Gastroesophageal sphincter (tissue), 4 donors: Measurements from ENCODE around the gene MYL2. TPM values are rescaled to one million over a fixed set of nuclear protein-coding genes. Genes with fewer than 3 reads are reported as not detected.

Experiments used
- ATAC-seq: fragments of 150-250 bp; one replicate; pipeline ENCODE4 v1.9.1; 2016; ENCODE audit warnings: mild to moderate bottlenecking, moderate library complexity
- H3K27ac ChIP-seq, 4 donors: fragments of 200-600 bp; sonication (generic) in 3 of 4; 1 replicate in 3 of 4; 2 replicates in 1 of 4; pipeline ENCODE4 v1.5.1; 2016 to 2019
- H3K27me3 ChIP-seq: fragments of 200-600 bp; sonication (generic); one replicate; pipeline ENCODE4 v1.5.1; 2019
- H3K36me3 ChIP-seq, 2 donors: fragments of 200-600 bp; sonication (generic); one replicate each; pipeline ENCODE4 v1.5.1; 2019; ENCODE audit warnings: control low read depth in 1 of 2
- H3K4me1 ChIP-seq, 3 donors: fragments of 200-600 bp; sonication (generic); 1 replicate in 2 of 3; 2 replicates in 1 of 3; pipeline ENCODE4 v1.5.1; 2016 to 2019; ENCODE audit warnings: control low read depth in 2 of 3
- H3K4me3 ChIP-seq, 2 donors: fragments of 200-600 bp; sonication (generic); one replicate each; pipeline ENCODE4 v1.5.1; 2019; ENCODE audit warnings: mild to moderate bottlenecking in 1 of 2, moderate library complexity in 1 of 2
- H3K9me3 ChIP-seq, 3 donors: fragments of 200-600 bp; sonication (generic); one replicate each; pipeline ENCODE4 v1.5.1; 2017 to 2019; ENCODE audit warnings: control low read depth in 2 of 3
- EP300 ChIP-seq: sonication (generic); formaldehyde crosslinking; IDR thresholded peaks from one replicate; pipeline ENCODE4 v1.6.1; 2017; ENCODE audit warnings: antibody characterized with exemption, mild to moderate bottlenecking
- POLR2A ChIP-seq, 2 donors: fragments of 450-650 bp; IDR thresholded peaks; one replicate each; pipeline ENCODE4 v1.6.1; 2017; ENCODE audit warnings: antibody characterized with exemption in 2 of 2, mild to moderate bottlenecking in 2 of 2, moderate library complexity in 1 of 2
- POLR2AphosphoS5 ChIP-seq: sonication (generic); formaldehyde crosslinking; IDR thresholded peaks from one replicate; pipeline ENCODE4 v1.6.1; 2017; ENCODE audit warnings: antibody characterized with exemption
- WGBS, 2 donors: methylation state at CpG; one replicate each; pipeline ENCODE4 v1.1.5; 2018; ENCODE audit warnings: low coverage in 1 of 2; 5-methylcytosine and 5-hydroxymethylcytosine counted together
- total RNA-seq, 4 donors: library from RNA; depleted of rRNA; stranded (reverse); fragments of >200 nt; gene quantifications; one replicate each; pipeline ENCODE4 v1.1.0, GENCODE V29; 2016
- TF ChIP-seq, protein P1 (sequence below), 4 experiments: fragments of 200-600 bp in 2 of 4; fragments of 450-650 bp in 2 of 4; sonication (generic) in 1 of 4; IDR thresholded peaks; one replicate each; pipeline ENCODE4 v1.5.1; 2017 to 2019; ENCODE audit warnings: antibody characterized with exemption in 4 of 4, mild to moderate bottlenecking in 2 of 4, moderate library complexity in 2 of 4

The MYL2 gene
- total RNA-seq, 4 donors from 2014 or later = not detected

DNA sequence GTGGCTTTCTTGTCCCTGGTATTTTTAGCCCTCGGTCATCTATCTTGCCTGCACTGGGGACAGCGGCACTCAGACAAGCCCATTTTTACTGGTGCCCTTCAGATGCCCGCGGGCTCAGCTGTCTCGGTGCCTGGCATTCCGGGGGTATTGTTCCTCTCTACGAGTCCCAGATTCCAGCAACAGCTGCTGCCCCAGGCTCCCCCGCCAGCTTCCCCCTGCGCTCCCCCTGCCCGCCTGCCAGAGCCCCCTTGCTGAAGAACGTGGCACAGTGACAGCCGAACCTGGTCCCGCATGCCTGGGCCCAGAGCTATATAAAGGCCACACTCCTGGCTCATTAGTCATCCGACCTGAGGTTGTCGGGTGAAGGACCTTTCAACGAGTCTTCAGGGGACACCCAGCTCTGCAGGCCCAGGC is 10.9 kb upstream of the MYL2 start:
- no peak for TF ChIP-seq POLR2AphosphoS5
- no peak for TF ChIP-seq EP300
- no peak for TF ChIP-seq POLR2A (IDR thresholded peaks at IDR 0.05)
- TF ChIP-seq, protein P1, sequence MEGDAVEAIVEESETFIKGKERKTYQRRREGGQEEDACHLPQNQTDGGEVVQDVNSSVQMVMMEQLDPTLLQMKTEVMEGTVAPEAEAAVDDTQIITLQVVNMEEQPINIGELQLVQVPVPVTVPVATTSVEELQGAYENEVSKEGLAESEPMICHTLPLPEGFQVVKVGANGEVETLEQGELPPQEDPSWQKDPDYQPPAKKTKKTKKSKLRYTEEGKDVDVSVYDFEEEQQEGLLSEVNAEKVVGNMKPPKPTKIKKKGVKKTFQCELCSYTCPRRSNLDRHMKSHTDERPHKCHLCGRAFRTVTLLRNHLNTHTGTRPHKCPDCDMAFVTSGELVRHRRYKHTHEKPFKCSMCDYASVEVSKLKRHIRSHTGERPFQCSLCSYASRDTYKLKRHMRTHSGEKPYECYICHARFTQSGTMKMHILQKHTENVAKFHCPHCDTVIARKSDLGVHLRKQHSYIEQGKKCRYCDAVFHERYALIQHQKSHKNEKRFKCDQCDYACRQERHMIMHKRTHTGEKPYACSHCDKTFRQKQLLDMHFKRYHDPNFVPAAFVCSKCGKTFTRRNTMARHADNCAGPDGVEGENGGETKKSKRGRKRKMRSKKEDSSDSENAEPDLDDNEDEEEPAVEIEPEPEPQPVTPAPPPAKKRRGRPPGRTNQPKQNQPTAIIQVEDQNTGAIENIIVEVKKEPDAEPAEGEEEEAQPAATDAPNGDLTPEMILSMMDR (IDR thresholded peaks at IDR 0.05) = no peak
- H3K36me3 ChIP-seq = no peaks in the 10 kb centered on the region
- WGBS, 2 donors = 70% methylated on average over 9 of the region's 16 CpGs; no CpG with 5 or more reads in 1 of the 2 donors
- H3K27me3 ChIP-seq = peaks cover 52% of the 10 kb centered on the region
- H3K27ac ChIP-seq = no peak overlapping the region
- H3K4me3 ChIP-seq = no peak overlapping the region
- H3K4me1 ChIP-seq = no peaks in the 10 kb centered on the region
- ATAC-seq = no peak
- H3K9me3 ChIP-seq = no peaks in the 10 kb centered on the region

DNA sequence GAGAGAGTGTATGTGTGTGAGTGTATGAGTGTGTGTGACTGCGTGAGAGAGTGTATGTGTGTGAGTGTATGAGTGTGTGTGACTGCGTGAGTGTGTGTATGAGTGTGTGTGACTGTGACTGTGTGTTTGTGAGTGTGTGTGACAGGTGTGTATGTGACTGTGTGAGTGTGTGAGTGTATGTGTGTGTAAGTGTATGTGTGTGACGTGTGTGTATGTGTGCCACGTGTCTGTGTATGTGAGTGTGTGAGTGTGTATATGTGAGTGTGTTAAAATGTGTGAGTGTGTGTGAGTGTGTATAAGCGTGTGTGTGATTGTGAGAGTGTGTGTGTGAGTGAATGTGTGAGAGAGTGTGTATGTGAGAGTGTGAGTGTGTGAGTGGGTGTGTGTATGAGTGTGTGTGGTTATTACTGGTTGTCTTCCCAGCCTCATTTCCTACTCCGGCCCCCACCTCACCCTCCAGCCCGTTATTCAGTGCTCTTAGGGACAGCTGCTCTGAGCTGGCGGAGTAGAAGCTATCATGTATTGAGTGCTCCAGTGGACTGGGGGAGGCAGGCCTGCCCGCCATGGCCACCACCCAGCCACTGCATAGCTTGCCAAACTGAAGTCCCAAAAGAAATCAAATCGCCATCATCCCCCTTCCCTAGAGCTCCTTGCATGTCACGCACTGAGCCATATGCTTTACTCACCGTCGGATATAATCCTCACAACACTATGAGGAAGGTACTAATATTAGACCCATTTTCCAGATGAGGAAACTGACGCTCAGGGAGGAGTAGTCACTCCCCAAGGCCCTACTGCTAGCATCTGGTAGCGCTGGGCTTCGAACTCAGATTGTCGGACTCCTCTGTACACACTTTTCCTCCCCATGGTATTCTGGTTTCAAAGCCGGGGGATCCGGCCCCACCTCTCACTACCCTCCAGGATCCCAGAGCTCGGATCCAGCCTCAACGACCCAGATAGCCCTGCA is 10.3 kb upstream of the MYL2 start:
- WGBS, 2 donors = 81 to 91% methylated on average over 9 to 15 of the region's 21 CpGs
- TF ChIP-seq POLR2AphosphoS5 (no peak), EP300 (no peak)
- TF ChIP-seq, protein P1 (IDR thresholded peaks at IDR 0.05) = no peak
- no peak overlapping the region for H3K4me3 ChIP-seq
- H3K9me3 ChIP-seq = no peaks in the 10 kb centered on the region
- no peak for ATAC-seq
- no peaks in the 10 kb centered on the region for H3K36me3 ChIP-seq
- H3K4me1 ChIP-seq = no peaks in the 10 kb centered on the region
- no peak overlapping the region for H3K27ac ChIP-seq
- peaks cover 50% of the 10 kb centered on the region for H3K27me3 ChIP-seq

DNA sequence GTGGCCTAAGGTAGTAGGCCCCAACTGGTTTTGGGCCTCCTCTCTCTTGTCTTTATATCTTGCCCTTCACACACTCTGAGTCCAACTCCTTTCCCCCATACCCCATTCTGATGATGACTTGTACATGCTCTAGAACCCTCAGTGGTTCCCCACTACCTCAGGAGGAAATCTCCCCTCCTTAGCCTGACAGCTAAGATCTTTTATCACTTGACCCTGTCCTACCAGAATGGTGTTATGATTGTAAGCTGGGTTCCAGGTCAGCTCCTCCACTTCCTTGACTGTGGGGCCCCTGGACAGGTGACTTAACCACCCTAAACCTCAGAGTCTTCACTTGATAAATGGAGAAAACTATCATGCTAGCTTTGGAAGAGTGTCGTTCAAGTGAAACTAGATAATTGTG is 9.4 kb upstream of the MYL2 start:
- TF ChIP-seq, protein P1 (IDR thresholded peaks at IDR 0.05) = no peak
- TF ChIP-seq POLR2AphosphoS5 (no peak), EP300 (no peak), POLR2A (IDR thresholded peaks at IDR 0.05) (no peak)
- no peak for ATAC-seq
- Histone ChIP-seq H3K27ac (no peak overlapping the region), H3K36me3 (no peaks in the 10 kb centered on the region), H3K4me1 (no peaks in the 10 kb centered on the region), H3K9me3 (no peaks in the 10 kb centered on the region), H3K27me3 (peaks cover 42% of the 10 kb centered on the region), H3K4me3 (no peak overlapping the region)
- 92% methylated on average over 1 of the region's 1 CpG; no CpG with 5 or more reads in 1 of the 2 donors for WGBS, 2 donors

DNA sequence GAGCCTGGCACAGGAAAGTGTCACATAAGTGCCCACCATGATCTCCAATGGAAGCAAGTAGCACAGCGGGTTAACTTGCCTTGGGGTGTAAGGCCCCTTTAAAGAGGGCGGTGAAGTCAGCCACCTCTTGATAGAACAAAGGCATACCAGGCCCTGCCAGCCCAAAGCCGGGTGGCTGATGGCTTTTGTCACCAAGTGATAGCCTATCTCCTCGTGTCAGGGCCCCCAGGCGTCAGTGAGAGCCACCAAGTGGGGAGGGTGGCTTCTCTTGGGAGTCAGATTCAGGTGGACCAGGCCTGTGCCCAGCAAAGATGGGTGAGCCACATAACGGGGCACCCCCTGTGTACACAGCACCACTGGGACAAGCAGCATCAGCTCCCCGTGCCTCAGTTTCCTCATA is 8.3 kb upstream of the MYL2 start:
- Histone ChIP-seq H3K4me1 (no peaks in the 10 kb centered on the region), H3K36me3 (no peaks in the 10 kb centered on the region), H3K4me3 (no peak overlapping the region), H3K27me3 (peaks cover 40% of the 10 kb centered on the region), H3K9me3 (no peaks in the 10 kb centered on the region), H3K27ac (no peak overlapping the region)
- ATAC-seq = no peak
- WGBS, 2 donors = 73 to 80% methylated on average over 1 to 4 of the region's 7 CpGs
- TF ChIP-seq POLR2AphosphoS5 = no peak
- TF ChIP-seq EP300 = no peak
- no peak for TF ChIP-seq POLR2A (IDR thresholded peaks at IDR 0.05)

DNA sequence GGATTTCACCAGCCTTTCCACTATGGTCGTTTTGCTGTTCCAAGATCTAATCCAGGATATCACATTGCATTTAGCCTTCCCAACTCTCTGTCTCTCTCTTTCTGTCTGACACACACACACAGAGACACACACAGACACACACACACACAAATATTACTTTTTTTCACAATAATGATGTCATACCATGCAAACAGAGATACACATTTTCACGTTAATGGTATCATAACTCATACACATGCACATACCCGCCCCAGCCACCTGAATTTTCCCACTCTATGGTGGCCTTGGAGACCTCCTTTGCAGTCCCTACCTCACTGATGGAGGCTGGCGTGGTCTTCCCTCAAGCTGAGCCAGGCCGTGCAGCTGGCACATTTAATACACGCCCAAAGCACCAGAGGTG is 7.2 kb upstream of the MYL2 start:
- H3K4me3 ChIP-seq = no peak overlapping the region
- no peak for ATAC-seq

More for the DNA sequence above, 7.2 kb upstream of the MYL2 start:
- peaks cover 48% of the 10 kb centered on the region for H3K27me3 ChIP-seq
- TF ChIP-seq POLR2AphosphoS5 (no peak), EP300 (no peak)
- TF ChIP-seq, protein P1 (IDR thresholded peaks at IDR 0.05) = no peak
- H3K36me3 ChIP-seq = no peaks in the 10 kb centered on the region
- no peak overlapping the region for H3K27ac ChIP-seq
- WGBS, 2 donors = 29 to 57% methylated on average over 2 to 6 of the region's 6 CpGs
- H3K9me3 ChIP-seq = no peaks in the 10 kb centered on the region
- H3K4me1 ChIP-seq = no peaks in the 10 kb centered on the region
